OCI-LY1 (cell line): ENCODE measurements around the gene KRT4.
"Not testable (repeated sequence)": the region's sequence is repeated elsewhere in the genome, so short reads cannot be mapped to it uniquely, and the experiment has no call there.

Experiments used
- H2AFZ ChIP-seq: fragments of 200-600 bp; sonication (generic), shearing (Covaris generic); 2 replicates; pipeline ENCODE4 v1.6.0; 2014; ENCODE audit warnings: antibody characterized with exemption, mild to moderate bottlenecking, low read length
- H3F3A ChIP-seq: fragments of 200-600 bp; sonication (generic), shearing (Covaris generic); 2 replicates; pipeline ENCODE4 v1.6.0; 2014; ENCODE audit warnings: mild to moderate bottlenecking, antibody characterized with exemption, low read length, moderate library complexity; ENCODE audit not compliant: insufficient read depth
- H3K27ac ChIP-seq: fragments of 200-600 bp; sonication (generic); 2 replicates; pipeline ENCODE4 v1.5.1; 2014; ENCODE audit warnings: low read length, mixed run types, mild to moderate bottlenecking, low read depth; ENCODE audit not compliant: poor library complexity, severe bottlenecking
- H3K27me3 ChIP-seq: fragments of 200-600 bp; sonication (generic); 2 replicates; pipeline ENCODE4 v1.6.0; 2014; ENCODE audit warnings: antibody characterized with exemption, mild to moderate bottlenecking, low read length, moderate library complexity; ENCODE audit not compliant: insufficient read depth
- H3K36me3 ChIP-seq: fragments of 200-600 bp; sonication (generic); 2 replicates; pipeline ENCODE4 v1.6.1; 2014; ENCODE audit warnings: mild to moderate bottlenecking, antibody characterized with exemption, low read length, moderate library complexity, mixed read lengths; ENCODE audit not compliant: insufficient read depth
- H3K4me1 ChIP-seq: fragments of 200-600 bp; sonication (generic); 2 replicates; pipeline ENCODE4 v1.5.1; 2014; ENCODE audit warnings: mild to moderate bottlenecking, low read length, moderate library complexity; ENCODE audit not compliant: insufficient read depth, severe bottlenecking
- H3K4me2 ChIP-seq: fragments of 200-600 bp; sonication (generic), shearing (Covaris generic); 2 replicates; pipeline ENCODE4 v1.6.1; 2014; ENCODE audit warnings: low read length
- H3K4me3 ChIP-seq: fragments of 200-600 bp; sonication (generic); 2 replicates; pipeline ENCODE4 v1.5.1; 2014; ENCODE audit warnings: low read length, low read depth, mild to moderate bottlenecking, mixed read lengths; ENCODE audit not compliant: poor library complexity, severe bottlenecking
- H3K79me2 ChIP-seq: fragments of 200-600 bp; shearing (Covaris generic); 2 replicates; pipeline ENCODE4 v1.6.1; 2016; ENCODE audit warnings: mixed run types, low read length, mixed read lengths; ENCODE audit not compliant: insufficient read depth
- H3K9ac ChIP-seq: fragments of 200-600 bp; sonication (generic), shearing (Covaris generic); 2 replicates; pipeline ENCODE4 v1.6.1; 2014; ENCODE audit warnings: mild to moderate bottlenecking, low read length, mixed read lengths
- H3K9me2 ChIP-seq: fragments of 200-600 bp; sonication (generic), shearing (Covaris generic); 2 replicates; pipeline ENCODE4 v1.6.1; 2014; ENCODE audit warnings: low read depth, mild to moderate bottlenecking, low read length, mixed read lengths
- H3K9me3 ChIP-seq: fragments of 200-600 bp; shearing (Covaris generic); 2 replicates; pipeline ENCODE4 v1.6.1; 2014; ENCODE audit warnings: low read length, mixed read lengths
- H4K20me1 ChIP-seq: fragments of 200-600 bp; sonication (generic), shearing (Covaris generic); 2 replicates; pipeline ENCODE4 v1.6.0; 2016; ENCODE audit warnings: mild to moderate bottlenecking, low read length; ENCODE audit not compliant: insufficient read depth
- CTCF ChIP-seq: fragments of 200-600 bp; sonication (generic), shearing (Covaris generic); IDR thresholded peaks from 2 replicates; pipeline ENCODE4 v1.5.1; 2017; ENCODE audit warnings: mild to moderate bottlenecking, antibody characterized with exemption, low read length, moderate library complexity, mixed read lengths
- EZH2 ChIP-seq: fragments of 200-600 bp; sonication (generic), shearing (Covaris generic); IDR thresholded peaks from 2 replicates; pipeline ENCODE4 v1.8.0; 2017; ENCODE audit warnings: borderline replicate concordance, mixed run types, mild to moderate bottlenecking, antibody characterized with exemption, low read length, moderate library complexity, mixed read lengths

The KRT4 gene

DNA sequence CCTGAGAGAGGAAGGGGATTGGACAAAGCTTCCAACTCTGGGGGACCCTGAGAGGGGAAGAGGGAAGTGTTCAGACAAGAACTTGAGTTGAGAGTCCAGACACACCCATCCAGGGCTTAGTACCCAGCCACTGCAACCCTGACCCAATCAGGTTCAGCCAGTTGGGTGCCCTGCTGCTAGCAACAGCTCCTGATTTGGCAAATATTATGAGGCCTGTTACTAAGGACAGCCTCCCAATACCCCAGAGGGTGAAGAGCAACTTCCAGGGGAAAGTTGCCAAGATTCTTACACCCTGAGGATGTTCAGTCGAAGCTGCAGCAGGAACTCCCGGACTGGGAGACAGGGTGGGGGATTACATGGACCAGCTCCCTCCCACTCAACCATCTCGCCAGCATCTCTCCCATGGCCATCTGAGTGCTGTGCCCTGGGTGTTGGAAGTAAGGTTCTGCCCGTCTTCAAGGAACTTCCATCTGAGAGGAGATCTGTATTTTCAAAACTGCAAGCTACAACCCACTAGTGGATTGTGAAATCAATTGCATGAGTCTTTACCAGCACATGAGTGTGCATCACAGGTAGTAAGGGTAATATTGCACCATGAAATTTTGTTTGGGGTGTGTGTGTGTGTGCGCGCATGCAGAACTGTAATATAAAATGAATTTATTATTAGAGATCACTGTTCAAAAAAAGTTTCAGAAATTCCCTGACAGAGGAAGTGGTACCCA is 46.3 kb upstream of the KRT4 start:
- Histone ChIP-seq H3K9me3 (no peaks in the 10 kb centered on the region), H3K4me1 (no peaks in the 10 kb centered on the region), H3K4me3 (no peak overlapping the region), H3K4me2 (no peak overlapping the region), H3K9me2 (no peaks in the 10 kb centered on the region), H3K36me3 (no peaks in the 10 kb centered on the region), H3K27me3 (no peaks in the 10 kb centered on the region), H3K27ac (no peak overlapping the region), H4K20me1 (no peaks in the 10 kb centered on the region), H2AFZ (no peak overlapping the region), H3F3A (no peaks in the 10 kb centered on the region), H3K9ac (no peak overlapping the region), H3K79me2 (no peaks in the 10 kb centered on the region)
- TF ChIP-seq EZH2 (no peak), CTCF (no peak)

- Histone ChIP-seq H4K20me1 (no peaks in the 10 kb centered on the region), H3K27me3 (no peaks in the 10 kb centered on the region), H3K36me3 (no peaks in the 10 kb centered on the region), H3K27ac (no peak overlapping the region), H3K4me2 (no peak overlapping the region), H3K79me2 (no peaks in the 10 kb centered on the region), H3F3A (no peaks in the 10 kb centered on the region), H3K9ac (no peak overlapping the region), H3K9me2 (no peaks in the 10 kb centered on the region), H3K4me3 (no peak overlapping the region), H2AFZ (no peak overlapping the region), H3K4me1 (no peaks in the 10 kb centered on the region), H3K9me3 (no peaks in the 10 kb centered on the region)
- no peak for TF ChIP-seq EZH2
These were observed 43.6 kb upstream of the KRT4 start for GRCh38 chr12:52857500-52857899.

DNA sequence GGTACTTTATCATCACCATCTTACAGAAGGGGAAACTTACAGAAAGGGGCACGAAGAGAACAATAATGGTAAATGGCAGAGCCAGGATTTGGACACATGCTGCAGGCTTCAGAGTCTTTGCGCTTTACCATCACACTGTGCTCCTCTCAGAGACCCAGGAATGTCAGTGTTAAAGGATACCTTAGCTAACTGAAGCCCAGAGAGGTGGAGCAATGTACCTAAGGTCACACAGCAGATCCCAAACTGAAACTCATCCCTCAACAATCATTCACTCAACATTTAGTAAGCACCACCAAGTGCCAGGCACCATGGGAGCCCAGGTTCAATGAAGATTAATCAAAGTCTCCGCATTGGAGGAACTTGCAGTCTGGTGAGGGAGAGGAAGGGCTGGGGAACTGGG is 42.9 kb upstream of the KRT4 start:
- Histone ChIP-seq H2AFZ (no peak overlapping the region), H3K79me2 (no peaks in the 10 kb centered on the region), H4K20me1 (no peaks in the 10 kb centered on the region), H3K4me2 (no peak overlapping the region), H3K9me2 (no peaks in the 10 kb centered on the region), H3K27me3 (no peaks in the 10 kb centered on the region), H3K9ac (no peak overlapping the region), H3K9me3 (no peaks in the 10 kb centered on the region), H3K36me3 (no peaks in the 10 kb centered on the region), H3K27ac (no peak overlapping the region), H3K4me1 (no peaks in the 10 kb centered on the region), H3K4me3 (no peak overlapping the region), H3F3A (no peaks in the 10 kb centered on the region)
- TF ChIP-seq CTCF: no peak
- no peak for TF ChIP-seq EZH2

DNA sequence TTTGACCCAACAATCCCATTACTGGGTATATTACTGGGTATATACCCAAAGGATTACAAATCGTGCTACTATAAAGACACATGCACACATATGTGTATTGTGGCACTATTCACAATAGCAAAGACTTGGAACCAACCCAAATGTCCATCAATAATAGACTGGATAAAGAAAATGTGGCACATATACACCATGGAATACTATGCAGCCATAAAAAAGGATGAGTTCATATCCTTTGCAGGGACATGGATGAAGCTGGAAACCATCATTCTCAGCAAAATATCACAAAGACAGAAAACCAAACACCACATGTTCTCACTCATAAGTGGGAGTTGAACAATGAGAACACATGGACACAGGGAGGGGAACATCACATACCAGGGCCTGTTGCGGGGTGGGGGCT is 42.2 kb upstream of the KRT4 start:
- not testable (repeated sequence) for H3K79me2 ChIP-seq, H3K4me2 ChIP-seq, H3K4me3 ChIP-seq, H3K9me2 ChIP-seq, H2AFZ ChIP-seq, H3K36me3 ChIP-seq, H3K27ac ChIP-seq, H4K20me1 ChIP-seq, H3K27me3 ChIP-seq, H3K4me1 ChIP-seq, H3K9me3 ChIP-seq, H3K9ac ChIP-seq, H3F3A ChIP-seq
